SU-DHL-6 (cell line): ENCODE measurements around the gene TIE1.

Experiments used
- H2AFZ ChIP-seq: fragments of 200-600 bp; sonication (generic); 2 replicates; pipeline ENCODE4 v1.6.1; 2014; ENCODE audit warnings: low read depth, mild to moderate bottlenecking, moderate library complexity, mixed read lengths, antibody characterized with exemption, low read length; ENCODE audit not compliant: severe bottlenecking
- H3F3A ChIP-seq: fragments of 200-600 bp; shearing (Covaris generic); 2 replicates; pipeline ENCODE4 v1.6.0; 2016; ENCODE audit warnings: antibody characterized with exemption, mild to moderate bottlenecking; ENCODE audit not compliant: insufficient read depth
- H3K27ac ChIP-seq: fragments of 200-600 bp; sonication (generic); 2 replicates; pipeline ENCODE4 v1.5.1; 2016; ENCODE audit warnings: low read depth, mild to moderate bottlenecking, low read length, moderate library complexity, mixed read lengths
- H3K27me3 ChIP-seq: fragments of 200-600 bp; sonication (generic), shearing (Covaris generic); 2 replicates; pipeline ENCODE4 v1.6.0; 2014; ENCODE audit warnings: mild to moderate bottlenecking, low read length
- H3K36me3 ChIP-seq: fragments of 200-600 bp; sonication (generic); 2 replicates; pipeline ENCODE4 v1.6.1; 2014; ENCODE audit warnings: mild to moderate bottlenecking, low read length, mixed read lengths
- H3K4me2 ChIP-seq: fragments of 300-600, 200-600 bp; shearing (Covaris generic), sonication (generic); 2 replicates; pipeline ENCODE4 v1.6.0; 2014; ENCODE audit warnings: low read length, low read depth, mild to moderate bottlenecking; ENCODE audit not compliant: poor library complexity, severe bottlenecking
- H3K4me3 ChIP-seq: fragments of 200-600 bp; sonication (generic); 2 replicates; pipeline ENCODE4 v1.5.1; 2014; ENCODE audit warnings: antibody characterized with exemption, low read length, mild to moderate bottlenecking, mixed read lengths; ENCODE audit not compliant: insufficient read depth, poor library complexity, severe bottlenecking
- H3K79me2 ChIP-seq: fragments of 200-600 bp; sonication (generic); 2 replicates; pipeline ENCODE4 v1.6.1; 2014; ENCODE audit warnings: mild to moderate bottlenecking, low read length, moderate library complexity; ENCODE audit not compliant: insufficient read depth
- H3K9ac ChIP-seq: fragments of 200-600 bp; sonication (generic); 2 replicates; pipeline ENCODE4 v1.7.0; 2014; ENCODE audit warnings: mild to moderate bottlenecking, low read length
- H3K9me2 ChIP-seq: fragments of 200-600 bp; sonication (generic); replicated peaks from 2 replicates; pipeline ENCODE4 v1.6.1; 2014; ENCODE audit warnings: low read length; ENCODE audit not compliant: insufficient read depth
- H3K9me3 ChIP-seq: fragments of 200-600 bp; sonication (generic); 2 replicates; pipeline ENCODE4 v1.6.1; 2014; ENCODE audit warnings: low read length, mixed read lengths; ENCODE audit not compliant: insufficient read depth
- H4K20me1 ChIP-seq: fragments of 200-600 bp; sonication (generic); 2 replicates; pipeline ENCODE4 v1.6.1; 2014; ENCODE audit warnings: low read depth, mild to moderate bottlenecking, antibody characterized with exemption, low read length, moderate library complexity, mixed read lengths
- EZH2phosphoT487 ChIP-seq: fragments of 200-600 bp; sonication (generic), shearing (Covaris generic); conservative IDR thresholded peaks from 2 replicates; pipeline ENCODE4 v1.6.1; 2018; ENCODE audit warnings: mild to moderate bottlenecking, antibody characterized with exemption, low read length, moderate library complexity, mixed read lengths
- TF ChIP-seq, protein P1 (sequence below): fragments of 200-600 bp; sonication (generic); IDR thresholded peaks from one replicate; pipeline ENCODE4 v1.5.1; 2017; ENCODE audit warnings: antibody characterized with exemption, mild to moderate bottlenecking, low read length, moderate library complexity; ENCODE audit not compliant: insufficient read depth, poor library complexity, severe bottlenecking

TIE1 gene

DNA sequence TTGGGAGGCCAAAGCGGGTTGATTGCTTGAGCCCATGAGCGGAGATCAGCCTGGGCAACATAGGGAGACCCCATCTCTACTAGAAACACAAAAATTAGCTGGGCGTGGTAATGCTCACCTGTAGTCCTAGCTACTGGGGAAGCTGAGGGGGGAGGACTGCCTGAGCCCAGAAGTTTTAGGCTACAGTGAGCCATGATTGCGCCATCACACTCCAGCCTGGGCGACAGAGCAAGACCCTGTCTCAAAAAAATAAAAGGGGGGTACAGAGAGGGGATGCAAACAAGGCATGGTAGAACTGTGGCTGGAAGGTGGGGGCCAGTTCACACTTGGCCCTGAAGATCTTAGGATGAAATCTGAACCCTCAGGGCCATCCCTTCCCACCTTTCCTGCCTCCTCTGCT lies 14.2 kb upstream of the TIE1 start:
- Histone ChIP-seq H3K36me3 (no peaks in the 10 kb centered on the region), H3K9me2 (no peaks in the 10 kb centered on the region), H4K20me1 (no peaks in the 10 kb centered on the region), H3K27ac (no peak overlapping the region), H3F3A (no peaks in the 10 kb centered on the region), H3K9me3 (no peaks in the 10 kb centered on the region), H3K4me3 (no peak overlapping the region), H3K27me3 (no peaks in the 10 kb centered on the region), H3K9ac (no peak overlapping the region), H3K79me2 (no peaks in the 10 kb centered on the region), H2AFZ (no peak overlapping the region), H3K4me2 (no peak overlapping the region)
- TF ChIP-seq, protein P1, sequence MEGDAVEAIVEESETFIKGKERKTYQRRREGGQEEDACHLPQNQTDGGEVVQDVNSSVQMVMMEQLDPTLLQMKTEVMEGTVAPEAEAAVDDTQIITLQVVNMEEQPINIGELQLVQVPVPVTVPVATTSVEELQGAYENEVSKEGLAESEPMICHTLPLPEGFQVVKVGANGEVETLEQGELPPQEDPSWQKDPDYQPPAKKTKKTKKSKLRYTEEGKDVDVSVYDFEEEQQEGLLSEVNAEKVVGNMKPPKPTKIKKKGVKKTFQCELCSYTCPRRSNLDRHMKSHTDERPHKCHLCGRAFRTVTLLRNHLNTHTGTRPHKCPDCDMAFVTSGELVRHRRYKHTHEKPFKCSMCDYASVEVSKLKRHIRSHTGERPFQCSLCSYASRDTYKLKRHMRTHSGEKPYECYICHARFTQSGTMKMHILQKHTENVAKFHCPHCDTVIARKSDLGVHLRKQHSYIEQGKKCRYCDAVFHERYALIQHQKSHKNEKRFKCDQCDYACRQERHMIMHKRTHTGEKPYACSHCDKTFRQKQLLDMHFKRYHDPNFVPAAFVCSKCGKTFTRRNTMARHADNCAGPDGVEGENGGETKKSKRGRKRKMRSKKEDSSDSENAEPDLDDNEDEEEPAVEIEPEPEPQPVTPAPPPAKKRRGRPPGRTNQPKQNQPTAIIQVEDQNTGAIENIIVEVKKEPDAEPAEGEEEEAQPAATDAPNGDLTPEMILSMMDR, result no peak
- no peak for TF ChIP-seq EZH2phosphoT487

DNA sequence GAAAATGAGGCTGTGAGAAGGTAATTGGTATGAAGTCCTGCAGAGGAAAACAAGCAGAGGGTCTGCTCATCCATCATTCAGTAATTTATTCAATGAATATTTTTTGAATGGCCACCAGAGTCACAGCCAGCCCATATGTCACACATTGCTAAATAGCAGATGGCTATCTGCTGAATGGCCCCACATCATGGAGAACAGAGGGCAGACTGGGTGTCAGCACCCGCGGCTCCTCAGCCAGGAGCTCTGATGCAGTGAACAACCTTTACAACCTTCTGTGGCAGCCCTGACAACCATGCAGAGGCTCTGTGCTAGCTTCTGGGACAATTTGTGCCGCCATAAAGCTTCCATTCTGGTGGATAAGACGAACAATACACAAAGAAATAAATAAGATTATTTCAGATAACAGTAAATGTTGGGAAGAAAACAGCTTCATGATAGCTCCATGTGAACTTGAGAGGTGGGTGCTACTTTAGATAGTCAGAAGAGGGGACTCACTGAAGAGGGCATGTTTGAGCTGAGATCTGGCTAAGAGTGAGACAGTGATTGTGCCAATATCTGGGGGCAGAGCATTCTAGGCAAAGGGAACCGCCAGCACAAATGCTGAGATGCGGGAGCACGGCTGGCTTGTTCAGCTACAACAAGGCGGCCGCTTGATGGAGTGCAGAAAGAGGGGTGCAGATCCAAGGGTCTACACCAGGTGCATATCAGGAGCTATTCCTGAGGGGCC lies 12.6 kb upstream of the TIE1 start:
- Histone ChIP-seq H4K20me1 (no peaks in the 10 kb centered on the region), H3K9me2 (no peaks in the 10 kb centered on the region), H3K27me3 (no peaks in the 10 kb centered on the region), H3K27ac (no peak overlapping the region), H3K9me3 (no peaks in the 10 kb centered on the region), H3K4me2 (no peak overlapping the region), H3F3A (no peaks in the 10 kb centered on the region), H3K36me3 (no peaks in the 10 kb centered on the region), H3K9ac (no peak overlapping the region), H3K4me3 (no peak overlapping the region), H3K79me2 (no peaks in the 10 kb centered on the region), H2AFZ (no peak overlapping the region)
- TF ChIP-seq, protein P1, result no peak
- TF ChIP-seq EZH2phosphoT487, result no peak

DNA sequence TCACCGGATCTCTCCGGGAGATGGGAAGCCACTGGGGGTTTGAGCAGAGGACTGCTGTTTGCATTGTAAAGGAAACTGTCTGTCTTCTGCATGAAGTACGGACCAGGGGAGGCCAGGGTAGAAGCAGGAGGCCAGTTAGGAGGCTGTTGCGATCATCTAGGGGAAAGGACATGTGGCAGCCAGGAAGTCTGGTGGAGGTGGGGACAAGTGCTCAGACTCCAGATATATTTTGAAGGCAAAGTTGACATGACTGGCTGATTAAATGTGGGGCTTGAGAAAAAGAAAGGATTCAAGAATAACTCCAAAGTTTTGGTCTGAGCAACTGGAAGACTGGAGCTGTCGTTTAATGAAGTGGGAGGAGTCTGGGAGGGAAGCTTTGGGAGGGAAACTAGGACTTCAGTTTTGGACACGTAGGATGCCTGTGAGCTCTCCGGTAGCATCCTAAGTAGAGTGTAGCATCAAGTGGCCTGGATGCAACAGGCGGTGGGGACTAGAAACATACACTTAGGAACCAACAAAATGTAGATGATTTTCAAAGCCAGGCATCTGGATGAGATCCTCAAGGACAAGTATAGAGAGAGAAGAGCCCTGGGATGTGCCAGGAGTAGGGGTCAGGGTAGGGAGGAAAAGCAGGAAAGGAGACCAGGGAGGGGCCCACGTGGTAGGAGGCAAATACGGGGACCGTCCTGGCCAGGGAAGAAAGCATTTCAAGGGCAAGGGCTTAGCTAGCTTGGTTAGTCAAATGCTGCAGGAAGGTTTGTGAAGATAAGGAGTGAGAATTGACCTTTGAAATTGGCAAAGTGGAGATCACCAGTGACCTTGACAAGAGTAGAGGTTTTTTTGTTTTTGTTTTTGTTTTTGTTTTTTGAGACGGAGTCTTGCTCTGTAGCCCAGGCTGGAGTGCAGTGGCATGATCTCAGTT lies 11.7 kb upstream of the TIE1 start:
- Histone ChIP-seq H3K9ac (no peak overlapping the region), H3F3A (no peaks in the 10 kb centered on the region), H3K27me3 (no peaks in the 10 kb centered on the region), H2AFZ (no peak overlapping the region), H3K36me3 (no peaks in the 10 kb centered on the region), H3K27ac (no peak overlapping the region), H3K4me3 (no peak overlapping the region), H3K9me3 (no peaks in the 10 kb centered on the region), H3K79me2 (no peaks in the 10 kb centered on the region), H4K20me1 (no peaks in the 10 kb centered on the region), H3K4me2 (no peak overlapping the region), H3K9me2 (no peaks in the 10 kb centered on the region)
- TF ChIP-seq EZH2phosphoT487, result no peak
- TF ChIP-seq, protein P1, result no peak
